HG02840 (cell line): ENCODE measurements around the gene PHF23.

Experiments used
- ATAC-seq: cut with Tn5 transposase; IDR thresholded peaks from one replicate; pipeline ENCODE4 v1.9.1; 2021; ENCODE audit warnings: mild to moderate bottlenecking, moderate library complexity, moderate number of reproducible peaks; ENCODE audit not compliant: unreplicated experiment, low FRiP score

Gene PHF23

GRCh38 chr17:7239091-7240027 lies at the start of gene PHF23:
Gene PHF23, minus strand, starts transcription at chr17:7239457. Its CDS starts 178 bp downstream, at chr17:7239279.
- peak; percentile 47 for ATAC-seq

GRCh38 chr17:7285679-7286078 lies 46.4 kb upstream of the PHF23 start:
- ATAC-seq, result no peak

GRCh38 chr17:7284911-7285310 lies 45.7 kb upstream of the PHF23 start:
- no peak for ATAC-seq

- ATAC-seq, result no peak
Measured at GRCh38 chr17:7283471-7284216, 44.4 kb upstream of the PHF23 start.

- no peak for ATAC-seq
Measured at GRCh38 chr17:7282752-7283321, 43.6 kb upstream of the PHF23 start.

- ATAC-seq, result no peak
Measured at GRCh38 chr17:7281953-7282751, 42.9 kb upstream of the PHF23 start.

GRCh38 chr17:7281074-7281952 lies 42.1 kb upstream of the PHF23 start, which contains the start of gene SLC2A4:
Gene SLC2A4, plus strand, starts transcription at chr17:7281718. Its CDS starts 217 bp downstream, at chr17:7281935.
- peak; percentile 50 for ATAC-seq

GRCh38 chr17:7280519-7281073 lies 41.3 kb upstream of the PHF23 start:
- peak; percentile 51 for ATAC-seq

GRCh38 chr17:7279448-7279847 lies 40.2 kb upstream of the PHF23 start:
- no peak for ATAC-seq

- no peak for ATAC-seq
Measured at GRCh38 chr17:7266784-7267183, 27.5 kb upstream of the PHF23 start.

GRCh38 chr17:7263801-7264078 lies 24.5 kb upstream of the PHF23 start:
- ATAC-seq, result no peak

GRCh38 chr17:7262935-7263800 lies 23.9 kb upstream of the PHF23 start:
- ATAC-seq, result no peak

- no peak for ATAC-seq
Measured at GRCh38 chr17:7262192-7262934, 23.1 kb upstream of the PHF23 start, which contains the start of gene CLDN7. Gene CLDN7, minus strand, starts transcription at chr17:7262478. Its CDS starts 435 bp downstream, at chr17:7262043.

- ATAC-seq, result no peak
Measured at GRCh38 chr17:7261379-7262191, 22.3 kb upstream of the PHF23 start.

- ATAC-seq, result no peak
Measured at GRCh38 chr17:7260651-7261378, 21.6 kb upstream of the PHF23 start.

GRCh38 chr17:7260151-7260550 lies 20.9 kb upstream of the PHF23 start:
- no peak for ATAC-seq
